Effector memory CD4-positive, alpha-beta T cell (primary cell): ENCODE measurements around the gene CXorf38.

Experiments used
- DNase-seq, 3 donors: peaks; one replicate each; pipeline ENCODE4 v3.0.0-alpha.2; 2020
- H3K27ac ChIP-seq: 2 replicates; pipeline ENCODE4 v1.7.0; 2013; ENCODE audit warnings: mild to moderate bottlenecking, low read length, moderate library complexity; ENCODE audit not compliant: insufficient read depth, poor library complexity, severe bottlenecking
- H3K27me3 ChIP-seq: replicated peaks from 2 replicates; pipeline ENCODE4 v1.7.0; 2013; ENCODE audit warnings: mild to moderate bottlenecking, low read length; ENCODE audit not compliant: insufficient read depth, control insufficient read depth, poor library complexity, severe bottlenecking
- H3K36me3 ChIP-seq: 2 replicates; pipeline ENCODE4 v1.7.0; 2013; ENCODE audit warnings: mild to moderate bottlenecking, low read length, moderate library complexity; ENCODE audit not compliant: control insufficient read depth, insufficient read depth
- H3K4me1 ChIP-seq: 2 replicates; pipeline ENCODE4 v1.7.0; 2013; ENCODE audit warnings: low read length, mild to moderate bottlenecking; ENCODE audit not compliant: control insufficient read depth, insufficient read depth, poor library complexity, severe bottlenecking
- H3K4me3 ChIP-seq: 2 replicates; pipeline ENCODE4 v1.7.0; 2013; ENCODE audit warnings: low read length, low read depth, mild to moderate bottlenecking; ENCODE audit not compliant: insufficient read depth, poor library complexity, severe bottlenecking
- H3K9me3 ChIP-seq: 2 replicates; pipeline ENCODE4 v1.7.0; 2013; ENCODE audit warnings: mild to moderate bottlenecking, low read length, moderate library complexity; ENCODE audit not compliant: control insufficient read depth
- total RNA-seq, 3 donors: gene quantifications; one replicate each; lab custom pipeline; 2026; lab: John Stamatoyannopoulos, UW

Gene CXorf38
- total RNA-seq = 33.0 to 61.4 (median 53.6) reads per million in 3 donors

GRCh38 chrX:40647307-40648197 lies at the start of gene CXorf38:
TSS of gene CXorf38 (minus strand) at chrX:40647561. CDS start at chrX:40647520, 41 bp downstream.
- no peaks in the 10 kb centered on the region for H3K36me3 ChIP-seq
- H3K27ac ChIP-seq = peak within 1 kb of the TSS; percentile 88
- no peaks in the 10 kb centered on the region for H3K9me3 ChIP-seq
- H3K27me3 ChIP-seq = no peaks in the 10 kb centered on the region
- peak within 1 kb of the TSS; percentile 95 for H3K4me3 ChIP-seq
- peak; percentile 87 to 95 (median 88) for DNase-seq
- H3K4me1 ChIP-seq = peaks cover 25% of the 10 kb centered on the region

- no peaks in the 10 kb centered on the region for H3K27me3 ChIP-seq
- H3K36me3 ChIP-seq = peaks cover 21% of the 10 kb centered on the region
- no peak for DNase-seq
- no peak overlapping the region for H3K27ac ChIP-seq
- H3K4me1 ChIP-seq = no peaks in the 10 kb centered on the region
- no peak overlapping the region for H3K4me3 ChIP-seq
- no peaks in the 10 kb centered on the region for H3K9me3 ChIP-seq
Measured at GRCh38 chrX:40694802-40695201, 47.4 kb upstream of the CXorf38 start.

- no peak overlapping the region for H3K4me3 ChIP-seq
- DNase-seq = no peak
- H3K9me3 ChIP-seq = no peaks in the 10 kb centered on the region
- no peak overlapping the region for H3K27ac ChIP-seq
- H3K4me1 ChIP-seq = no peaks in the 10 kb centered on the region
- peaks cover 26% of the 10 kb centered on the region for H3K36me3 ChIP-seq
- H3K27me3 ChIP-seq = no peaks in the 10 kb centered on the region
Measured at GRCh38 chrX:40688929-40689328, 41.6 kb upstream of the CXorf38 start.

- peaks cover 26% of the 10 kb centered on the region for H3K36me3 ChIP-seq
- H3K4me3 ChIP-seq = no peak overlapping the region
- no peaks in the 10 kb centered on the region for H3K4me1 ChIP-seq
- no peaks in the 10 kb centered on the region for H3K9me3 ChIP-seq
- H3K27me3 ChIP-seq = no peaks in the 10 kb centered on the region
- no peak for DNase-seq
- no peak overlapping the region for H3K27ac ChIP-seq
Measured at GRCh38 chrX:40687169-40687568, 39.8 kb upstream of the CXorf38 start.

GRCh38 chrX:40685362-40685918 lies 38.1 kb upstream of the CXorf38 start:
- Histone ChIP-seq H3K27me3 (no peaks in the 10 kb centered on the region), H3K4me1 (no peaks in the 10 kb centered on the region), H3K27ac (no peak overlapping the region), H3K9me3 (no peaks in the 10 kb centered on the region), H3K36me3 (peaks cover 35% of the 10 kb centered on the region), H3K4me3 (no peak overlapping the region)
- DNase-seq = no peak

GRCh38 chrX:40684092-40684491 lies 36.7 kb upstream of the CXorf38 start:
- no peaks in the 10 kb centered on the region for H3K4me1 ChIP-seq
- H3K36me3 ChIP-seq = peaks cover 37% of the 10 kb centered on the region
- H3K4me3 ChIP-seq = no peak overlapping the region
- DNase-seq = no peak
- no peaks in the 10 kb centered on the region for H3K9me3 ChIP-seq
- H3K27ac ChIP-seq = no peak overlapping the region
- no peaks in the 10 kb centered on the region for H3K27me3 ChIP-seq

GRCh38 chrX:40683245-40683644 lies 35.9 kb upstream of the CXorf38 start:
- Histone ChIP-seq H3K27me3 (no peaks in the 10 kb centered on the region), H3K9me3 (no peaks in the 10 kb centered on the region), H3K4me1 (no peaks in the 10 kb centered on the region), H3K27ac (no peak overlapping the region), H3K4me3 (no peak overlapping the region), H3K36me3 (peaks cover 28% of the 10 kb centered on the region)
- no peak for DNase-seq

- Histone ChIP-seq H3K9me3 (no peaks in the 10 kb centered on the region), H3K27me3 (no peaks in the 10 kb centered on the region), H3K36me3 (peaks cover 49% of the 10 kb centered on the region), H3K4me1 (no peaks in the 10 kb centered on the region), H3K4me3 (no peak overlapping the region), H3K27ac (no peak overlapping the region)
- DNase-seq = no peak
Measured at GRCh38 chrX:40671126-40671525, 23.8 kb upstream of the CXorf38 start.

- Histone ChIP-seq H3K4me1 (no peaks in the 10 kb centered on the region), H3K27me3 (no peaks in the 10 kb centered on the region), H3K36me3 (peaks cover 47% of the 10 kb centered on the region), H3K27ac (no peak overlapping the region), H3K4me3 (no peak overlapping the region), H3K9me3 (no peaks in the 10 kb centered on the region)
- DNase-seq = no peak
Measured at GRCh38 chrX:40663880-40664630, 16.7 kb upstream of the CXorf38 start.
